Pericardium fibroblast (primary cell): Measurements from ENCODE around the gene OPRM1. TPM values are rescaled to one million over a fixed set of nuclear protein-coding genes. Genes with fewer than 3 reads are reported as not detected.

Source experiments
- total RNA-seq: library from RNA; depleted of rRNA; stranded (reverse); fragments of >200 nt; gene quantifications from 2 replicates; pipeline ENCODE4 v1.2.3, GENCODE V29; 2015

Gene OPRM1
- not detected in 2 replicates for total RNA-seq

DNA sequence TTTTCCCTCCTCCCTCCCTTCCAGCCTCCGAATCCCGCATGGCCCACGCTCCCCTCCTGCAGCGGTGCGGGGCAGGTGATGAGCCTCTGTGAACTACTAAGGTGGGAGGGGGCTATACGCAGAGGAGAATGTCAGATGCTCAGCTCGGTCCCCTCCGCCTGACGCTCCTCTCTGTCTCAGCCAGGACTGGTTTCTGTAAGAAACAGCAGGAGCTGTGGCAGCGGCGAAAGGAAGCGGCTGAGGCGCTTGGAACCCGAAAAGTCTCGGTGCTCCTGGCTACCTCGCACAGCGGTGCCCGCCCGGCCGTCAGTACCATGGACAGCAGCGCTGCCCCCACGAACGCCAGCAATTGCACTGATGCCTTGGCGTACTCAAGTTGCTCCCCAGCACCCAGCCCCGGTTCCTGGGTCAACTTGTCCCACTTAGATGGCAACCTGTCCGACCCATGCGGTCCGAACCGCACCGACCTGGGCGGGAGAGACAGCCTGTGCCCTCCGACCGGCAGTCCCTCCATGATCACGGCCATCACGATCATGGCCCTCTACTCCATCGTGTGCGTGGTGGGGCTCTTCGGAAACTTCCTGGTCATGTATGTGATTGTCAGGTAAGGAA lies at the start of gene OPRM1:
TSS of gene OPRM1 (plus strand) at position 10 of the 612 bp plus-strand sequence. CDS start at position 315, 305 bp downstream.

